Measurements from ENCODE around the gene IGLL1. TPM values are rescaled to one million over a fixed set of nuclear protein-coding genes. Genes with fewer than 3 reads are reported as not detected.
"Not testable (repeated sequence)": the region's sequence is repeated elsewhere in the genome, so short reads cannot be mapped to it uniquely, and the experiment has no call there.

IGLL1 gene
- total RNA-seq, 1 experiment from 2014 or later: not detected

- POLR2A ChIA-PET: no interaction called here
- Histone ChIP-seq H3K4me1 (ENCODE audit: control insufficient read depth, insufficient read depth, low read length) (no peaks in the 10 kb centered on the region), H3K27ac (ENCODE audit: low read length) (no peak overlapping the region), H3K27me3 (ENCODE audit: control insufficient read depth, insufficient read depth, low read length) (no peaks in the 10 kb centered on the region), H3K4me3 (ENCODE audit: low read depth in 2 of 2, low read length in 2 of 2) (no peak overlapping the region), H3K9me3 (ENCODE audit: control insufficient read depth, insufficient read depth, low read depth, low read length) (no peaks in the 10 kb centered on the region), H3K36me3 (ENCODE audit: control insufficient read depth, insufficient read depth, low read length) (no peaks in the 10 kb centered on the region)
- in situ Hi-C loops (cut with HindIII; ENCODE audit: low pct_unique_long_range_greater_than_20kb, low sequenced_read_pairs) (no loop called here), intact Hi-C loops (cut with micrococcal nuclease; ENCODE audit: unreplicated experiment) (no loop called here)
- BruUV-seq (replicated peaks): no TSS peak
- ATAC-seq: no peak
- CTCF ChIA-PET: no interaction called here
- TF ChIP-seq SIN3A (IDR thresholded peaks at IDR 0.05; ENCODE audit: borderline replicate concordance, insufficient read depth, low read depth, low read length) (no peak), REST (IDR thresholded peaks at IDR 0.05; ENCODE audit: insufficient read depth in 1 of 2, low read depth in 2 of 2, low read length in 1 of 2) (no peak), POLR2AphosphoS5 (IDR thresholded peaks at IDR 0.05; ENCODE audit: low read depth, low read length) (no peak), TCF7L2 (IDR thresholded peaks at IDR 0.05; ENCODE audit: low read depth, low read length) (no peak), CTCF (IDR thresholded peaks at IDR 0.05) (no peak)
- DNase-seq (ENCODE audit: low read depth, low spot score): no peak
Observed at GRCh38 chr22:23574877-23575276, 5.2 kb downstream of the IGLL1 start.

- H3K36me3 ChIP-seq (ENCODE audit: control insufficient read depth, insufficient read depth, low read length): no peaks in the 10 kb centered on the region
- H3K27ac ChIP-seq (ENCODE audit: low read length): no peak overlapping the region
- TF ChIP-seq REST (IDR thresholded peaks at IDR 0.05; ENCODE audit: insufficient read depth in 1 of 2, low read depth in 2 of 2, low read length in 1 of 2) (no peak), SIN3A (IDR thresholded peaks at IDR 0.05; ENCODE audit: borderline replicate concordance, insufficient read depth, low read depth, low read length) (no peak), TCF7L2 (IDR thresholded peaks at IDR 0.05; ENCODE audit: low read depth, low read length) (no peak), CTCF (IDR thresholded peaks at IDR 0.05) (no peak), POLR2AphosphoS5 (IDR thresholded peaks at IDR 0.05; ENCODE audit: low read depth, low read length) (no peak)
- H3K9me3 ChIP-seq (ENCODE audit: control insufficient read depth, insufficient read depth, low read depth, low read length): no peaks in the 10 kb centered on the region
- DNase-seq (ENCODE audit: low read depth, low spot score): no peak
- intact Hi-C loops (cut with micrococcal nuclease; ENCODE audit: unreplicated experiment): no loop called here
- no peaks in the 10 kb centered on the region for H3K27me3 ChIP-seq (ENCODE audit: control insufficient read depth, insufficient read depth, low read length)
- no peak overlapping the region for H3K4me3 ChIP-seq (ENCODE audit: low read depth in 2 of 2, low read length in 2 of 2)
- no peak for ATAC-seq
- POLR2A ChIA-PET: no interaction called here
- CTCF ChIA-PET: no interaction called here
- no peaks in the 10 kb centered on the region for H3K4me1 ChIP-seq (ENCODE audit: control insufficient read depth, insufficient read depth, low read length)
- BruUV-seq (replicated peaks): no TSS peak
- in situ Hi-C loops (cut with HindIII; ENCODE audit: low pct_unique_long_range_greater_than_20kb, low sequenced_read_pairs): no loop called here
Observed at GRCh38 chr22:23574371-23574811, 5.7 kb downstream of the IGLL1 start.

- H3K4me3 ChIP-seq (ENCODE audit: low read depth in 2 of 2, low read length in 2 of 2); H3K9me3 ChIP-seq (ENCODE audit: control insufficient read depth, insufficient read depth, low read depth, low read length); DNase-seq (ENCODE audit: low read depth, low spot score); H3K27me3 ChIP-seq (ENCODE audit: control insufficient read depth, insufficient read depth, low read length); ATAC-seq; CTCF ChIA-PET; H3K4me1 ChIP-seq (ENCODE audit: control insufficient read depth, insufficient read depth, low read length); BruUV-seq (replicated peaks); in situ Hi-C loops (cut with HindIII; ENCODE audit: low pct_unique_long_range_greater_than_20kb, low sequenced_read_pairs); H3K27ac ChIP-seq (ENCODE audit: low read length); intact Hi-C loops (cut with micrococcal nuclease; ENCODE audit: unreplicated experiment); POLR2A ChIA-PET; H3K36me3 ChIP-seq (ENCODE audit: control insufficient read depth, insufficient read depth, low read length): not testable (repeated sequence)
Observed at GRCh38 chr22:23573701-23574235, 6.3 kb downstream of the IGLL1 start.

GRCh38 chr22:23573106-23573505 lies 7.0 kb downstream of the IGLL1 start:
- POLR2A ChIA-PET; H3K9me3 ChIP-seq (ENCODE audit: control insufficient read depth, insufficient read depth, low read depth, low read length); H3K4me1 ChIP-seq (ENCODE audit: control insufficient read depth, insufficient read depth, low read length); intact Hi-C loops (cut with micrococcal nuclease; ENCODE audit: unreplicated experiment); CTCF ChIA-PET; H3K36me3 ChIP-seq (ENCODE audit: control insufficient read depth, insufficient read depth, low read length); H3K27me3 ChIP-seq (ENCODE audit: control insufficient read depth, insufficient read depth, low read length); H3K4me3 ChIP-seq (ENCODE audit: low read depth in 2 of 2, low read length in 2 of 2); BruUV-seq (replicated peaks); ATAC-seq; H3K27ac ChIP-seq (ENCODE audit: low read length); in situ Hi-C loops (cut with HindIII; ENCODE audit: low pct_unique_long_range_greater_than_20kb, low sequenced_read_pairs); DNase-seq (ENCODE audit: low read depth, low spot score): not testable (repeated sequence)

All from Panc1 (cell line).